ENCODE results near the gene CCZ1. TPM values are rescaled to one million over a fixed set of nuclear protein-coding genes. Genes with fewer than 3 reads are reported as not detected.

The CCZ1 gene
- 47.5 and 55.4 TPM in 2 replicates for total RNA-seq

GRCh38 chr7:5898480-5899224 lies at the start of gene CCZ1:
CCZ1 (plus strand) TSS chr7:5898733; CDS start chr7:5898800, 67 bp downstream.

GRCh38 chr7:5970347-5970911 lies 71.9 kb downstream of the CCZ1 start, which contains the start of gene RSPH10B:
RSPH10B (minus strand) TSS chr7:5970689; CDS start chr7:5967116, 3,573 bp downstream.

Other genes starting within 250 kb of the CCZ1 start
- gene RNF216, start 117.1 kb upstream of the CCZ1 start, total RNA-seq, result 20.5 and 24.3 TPM in 2 replicates
- gene OCM, start 17.9 kb upstream of the CCZ1 start, total RNA-seq, result not detected in 2 replicates
- gene RSPH10B, start 72.0 kb downstream of the CCZ1 start, total RNA-seq, result under 0.01 TPM in 2 replicates
- 17.6 and 34.3 TPM in 2 replicates for gene PMS2, start 110.3 kb downstream of the CCZ1 start, total RNA-seq
- 85.3 and 109 TPM in 2 replicates for gene AIMP2, start 110.5 kb downstream of the CCZ1 start, total RNA-seq
- 0.21 and 0.48 TPM in 2 replicates for gene ANKRD61, start 132.6 kb downstream of the CCZ1 start, total RNA-seq
- gene EIF2AK1, start 160.4 kb downstream of the CCZ1 start, total RNA-seq, result 90.6 and 93.3 TPM in 2 replicates
- gene USP42, start 206.2 kb downstream of the CCZ1 start, total RNA-seq, result 2.4 and 3.0 TPM in 2 replicates